ENCODE measurements around the gene UBE4B.

DNA sequence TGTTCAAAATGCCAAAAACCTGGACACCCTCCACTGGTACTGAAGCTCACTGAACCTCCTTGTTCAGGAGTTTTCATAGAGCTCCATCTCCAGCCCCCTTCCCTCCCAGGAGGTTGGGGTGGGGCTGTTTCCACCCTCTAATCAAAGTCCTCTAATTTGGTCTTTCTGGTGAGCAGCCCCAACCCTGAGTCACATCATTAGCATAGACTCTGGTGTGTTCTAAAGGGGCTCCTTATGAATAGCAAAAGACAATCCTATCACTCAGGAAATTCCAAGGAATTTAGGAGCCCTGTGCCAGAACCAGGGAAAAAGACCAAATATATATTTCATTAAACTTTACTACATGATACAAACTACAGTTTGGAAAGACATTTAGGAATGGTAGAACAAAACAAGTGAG, 13.2 kb upstream of the UBE4B start:
- TF ChIP-seq JUND (IDR thresholded peaks at IDR 0.05) (no peak), RAD21 (IDR thresholded peaks at IDR 0.05) (no peak), GABPA (IDR thresholded peaks at IDR 0.05 in 1 of 2, conservative IDR thresholded peaks at IDR 0.05 in 1 of 2) (no peak), YY1 (IDR thresholded peaks at IDR 0.05) (no peak)
- TF ChIP-seq, protein P1, sequence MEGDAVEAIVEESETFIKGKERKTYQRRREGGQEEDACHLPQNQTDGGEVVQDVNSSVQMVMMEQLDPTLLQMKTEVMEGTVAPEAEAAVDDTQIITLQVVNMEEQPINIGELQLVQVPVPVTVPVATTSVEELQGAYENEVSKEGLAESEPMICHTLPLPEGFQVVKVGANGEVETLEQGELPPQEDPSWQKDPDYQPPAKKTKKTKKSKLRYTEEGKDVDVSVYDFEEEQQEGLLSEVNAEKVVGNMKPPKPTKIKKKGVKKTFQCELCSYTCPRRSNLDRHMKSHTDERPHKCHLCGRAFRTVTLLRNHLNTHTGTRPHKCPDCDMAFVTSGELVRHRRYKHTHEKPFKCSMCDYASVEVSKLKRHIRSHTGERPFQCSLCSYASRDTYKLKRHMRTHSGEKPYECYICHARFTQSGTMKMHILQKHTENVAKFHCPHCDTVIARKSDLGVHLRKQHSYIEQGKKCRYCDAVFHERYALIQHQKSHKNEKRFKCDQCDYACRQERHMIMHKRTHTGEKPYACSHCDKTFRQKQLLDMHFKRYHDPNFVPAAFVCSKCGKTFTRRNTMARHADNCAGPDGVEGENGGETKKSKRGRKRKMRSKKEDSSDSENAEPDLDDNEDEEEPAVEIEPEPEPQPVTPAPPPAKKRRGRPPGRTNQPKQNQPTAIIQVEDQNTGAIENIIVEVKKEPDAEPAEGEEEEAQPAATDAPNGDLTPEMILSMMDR (IDR thresholded peaks at IDR 0.05; ENCODE audit: low read depth, low read length, missing input control): no peak
- TF ChIP-seq, protein P2, sequence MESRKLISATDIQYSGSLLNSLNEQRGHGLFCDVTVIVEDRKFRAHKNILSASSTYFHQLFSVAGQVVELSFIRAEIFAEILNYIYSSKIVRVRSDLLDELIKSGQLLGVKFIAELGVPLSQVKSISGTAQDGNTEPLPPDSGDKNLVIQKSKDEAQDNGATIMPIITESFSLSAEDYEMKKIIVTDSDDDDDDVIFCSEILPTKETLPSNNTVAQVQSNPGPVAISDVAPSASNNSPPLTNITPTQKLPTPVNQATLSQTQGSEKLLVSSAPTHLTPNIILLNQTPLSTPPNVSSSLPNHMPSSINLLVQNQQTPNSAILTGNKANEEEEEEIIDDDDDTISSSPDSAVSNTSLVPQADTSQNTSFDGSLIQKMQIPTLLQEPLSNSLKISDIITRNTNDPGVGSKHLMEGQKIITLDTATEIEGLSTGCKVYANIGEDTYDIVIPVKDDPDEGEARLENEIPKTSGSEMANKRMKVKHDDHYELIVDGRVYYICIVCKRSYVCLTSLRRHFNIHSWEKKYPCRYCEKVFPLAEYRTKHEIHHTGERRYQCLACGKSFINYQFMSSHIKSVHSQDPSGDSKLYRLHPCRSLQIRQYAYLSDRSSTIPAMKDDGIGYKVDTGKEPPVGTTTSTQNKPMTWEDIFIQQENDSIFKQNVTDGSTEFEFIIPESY (IDR thresholded peaks at IDR 0.05): no peak
- TF ChIP-seq, protein P3, sequence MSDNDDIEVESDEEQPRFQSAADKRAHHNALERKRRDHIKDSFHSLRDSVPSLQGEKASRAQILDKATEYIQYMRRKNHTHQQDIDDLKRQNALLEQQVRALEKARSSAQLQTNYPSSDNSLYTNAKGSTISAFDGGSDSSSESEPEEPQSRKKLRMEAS (IDR thresholded peaks at IDR 0.05): no peak
